Kidney (tissue), 14 donors: Measurements from ENCODE around the gene CAMK2B. TPM values are rescaled to one million over a fixed set of nuclear protein-coding genes. Genes with fewer than 3 reads are reported as not detected.

Experiments used
- DNase-seq, 5 donors: peaks; one replicate each; pipeline ENCODE4 v3.0.0-alpha.2; 2013 to 2020
- FAIRE-seq: peaks from 2 replicates; lab custom pipeline; 2012; peaks lifted over from hg19 to GRCh38; lab: Jason Lieb, UNC
- H3K27ac ChIP-seq, 2 donors: one replicate each; pipeline ENCODE4 v1.7.0; 2013; ENCODE audit warnings: low read depth in 2 of 2, low read length in 2 of 2, inconsistent platforms in 1 of 2
- H3K27me3 ChIP-seq: one replicate; pipeline ENCODE4 v1.7.1; 2013; ENCODE audit warnings: low read length, inconsistent platforms; ENCODE audit not compliant: control insufficient read depth, insufficient read depth
- H3K36me3 ChIP-seq, 3 donors: one replicate each; pipeline versions ENCODE4 v1.7.0 to v1.7.1; 2013; ENCODE audit warnings: low read length in 3 of 3, control low read depth in 1 of 3, inconsistent platforms in 1 of 3; ENCODE audit not compliant: insufficient read depth in 3 of 3, control insufficient read depth in 2 of 3
- H3K4me1 ChIP-seq, 3 donors: one replicate each; pipeline versions ENCODE4 v1.7.0 to v1.7.1; 2013; ENCODE audit warnings: low read length in 3 of 3, inconsistent platforms in 1 of 3, low read depth in 1 of 3; ENCODE audit not compliant: control insufficient read depth in 2 of 3, insufficient read depth in 2 of 3
- H3K4me3 ChIP-seq, 3 donors: one replicate each; pipeline versions ENCODE4 v1.7.0 to v1.8.1; 2013; ENCODE audit warnings: low read length in 3 of 3, control low read depth in 1 of 3, inconsistent platforms in 1 of 3
- H3K9ac ChIP-seq, 3 donors: one replicate each; pipeline versions ENCODE4 v1.7.0 to v1.7.1; 2013; ENCODE audit warnings: low read length in 3 of 3, control low read depth in 1 of 3, inconsistent platforms in 1 of 3
- H3K9me3 ChIP-seq, 3 donors: one replicate each; pipeline versions ENCODE4 v1.7.0 to v1.7.1; 2013; ENCODE audit warnings: low read length in 3 of 3, control low read depth in 1 of 3, inconsistent platforms in 1 of 3; ENCODE audit not compliant: control insufficient read depth in 2 of 3, insufficient read depth in 1 of 3
- CTCF ChIP-seq: IDR thresholded peaks from 3 replicates; pipeline ENCODE4 v1.5.1; 2012; ENCODE audit warnings: mild to moderate bottlenecking, moderate library complexity, borderline replicate concordance; ENCODE audit not compliant: insufficient read depth; ENCODE audit errors: extremely low read depth
- intact Hi-C: fragments of 100-400 bp; cut with DNase I; formaldehyde crosslinking; loops from one replicate; pipeline ENCODE4 v1.11.1; 2022
- polyA plus RNA-seq: library from polyadenylated mRNA; stranded (reverse); fragments of 350-450 nt; fragmentation: Illumina TruSeq; extraction: RNeasy Lipid Tissue Mini Kit (QIAGEN cat#74804); gene quantifications from one replicate; pipeline ENCODE4 v1.2.3, GENCODE V29; 2014; ENCODE audit warnings: low read depth, low replicate concordance; ENCODE audit not compliant: insufficient read depth
- total RNA-seq: library from RNA; stranded (reverse); fragmentation: NEBNext Ultra II Directional; extraction: Animal tissue kit (Norgen Biotek cat#: 25700); gene quantifications from one replicate; pipeline ENCODE4 v1.2.1, GENCODE V29; 2021
- donor health status: control.
- donor health status: control.
- donor health status: control.
- donor health status: control.
- donor health status: control.
- donor health status: DM: yes; HTN: yes; CAD: no.
- donor health status: Normal renal cell carcinoma (clear cell type).

The CAMK2B gene
- total and polyA plus RNA-seq, 2 donors from 2014 or later = 1.1 to 3.2 TPM

GRCh38 chr7:44265728-44266127 lies 59.7 kb downstream of the CAMK2B start:
- intact Hi-C loops = no loop called here
- Histone ChIP-seq H3K27me3 (no peaks in the 10 kb centered on the region), H3K9ac (no peak overlapping the region), H3K27ac (no peak overlapping the region), H3K4me3 (no peak overlapping the region), H3K36me3 (no peaks in the 10 kb centered on the region), H3K9me3 (no peaks in the 10 kb centered on the region), H3K4me1 (no peaks in the 10 kb centered on the region)
- DNase-seq = no peak
- no peak for TF ChIP-seq CTCF
- FAIRE-seq = no peak

- Histone ChIP-seq H3K27me3 (no peaks in the 10 kb centered on the region), H3K36me3 (no peaks in the 10 kb centered on the region), H3K9me3 (no peaks in the 10 kb centered on the region), H3K4me1 (peaks cover 0 to 2% (median 0%) of the 10 kb centered on the region in 3 donors), H3K27ac (no peak overlapping the region), H3K4me3 (no peak overlapping the region), H3K9ac (no peak overlapping the region)
- FAIRE-seq (no peak), DNase-seq (no peak)
- no peak for TF ChIP-seq CTCF
- intact Hi-C loops = no loop called here
Observed at GRCh38 chr7:44264221-44264931, 61.0 kb downstream of the CAMK2B start.

GRCh38 chr7:44263326-44264082 lies 61.9 kb downstream of the CAMK2B start:
- TF ChIP-seq CTCF = no peak
- DNase-seq (no peak), FAIRE-seq (no peak)
- Histone ChIP-seq H3K9ac (no peak overlapping the region), H3K9me3 (no peaks in the 10 kb centered on the region), H3K4me3 (no peak overlapping the region), H3K36me3 (no peaks in the 10 kb centered on the region), H3K27me3 (no peaks in the 10 kb centered on the region), H3K27ac (no peak overlapping the region), H3K4me1 (peaks cover 0 to 9% (median 0%) of the 10 kb centered on the region in 3 donors)
- intact Hi-C loops = no loop called here
